Measurements from ENCODE around the gene VAT1L. TPM values are rescaled to one million over a fixed set of nuclear protein-coding genes. Genes with fewer than 3 reads are reported as not detected.
"Not testable (repeated sequence)": the region's sequence is repeated elsewhere in the genome, so short reads cannot be mapped to it uniquely, and the experiment has no call there.

The VAT1L gene
- total RNA-seq, 2 experiments from 2014 or later, result not detected

DNA sequence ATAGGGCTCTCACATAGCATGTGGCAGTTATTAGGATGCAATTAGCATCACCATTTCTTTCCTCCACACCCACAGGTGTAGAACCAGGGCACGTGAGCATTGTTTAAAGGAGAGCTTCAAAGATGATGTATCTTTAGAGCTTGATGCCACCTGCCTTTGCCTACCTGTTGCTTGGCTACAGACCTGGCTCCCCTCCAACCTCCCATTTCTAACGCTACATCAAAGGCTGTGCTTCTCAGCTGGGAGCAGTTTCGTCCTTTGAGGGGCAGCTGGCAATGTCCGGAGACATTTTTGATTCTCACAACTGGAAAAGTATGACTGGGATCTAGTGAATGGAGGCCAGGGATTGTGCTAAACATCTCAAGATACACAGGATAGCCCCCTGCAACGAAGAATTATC lies 155.4 kb downstream of the VAT1L start:
- Mint-ChIP-seq H3K4me1 (ENCODE audit: low read depth) (no peaks in the 10 kb centered on the region), H3K27me3 (peaks cover 8% of the 10 kb centered on the region), H3K9me3 (peaks cover 5% of the 10 kb centered on the region), H3K36me3 (peaks cover 1% of the 10 kb centered on the region), H3K4me3 (no peak overlapping the region), H3K27ac (no peak overlapping the region)
- intact Hi-C loops (cut with micrococcal nuclease), result no loop called here
- ChIA-PET POLR2A (no interaction called here), CTCF (interaction anchor here (1.0 kb wide), 1 partner anchor 26 kb away, joined by 3 read pairs; no protein-coding TSS in a partner anchor)
- DNase-seq, result no peak

DNA sequence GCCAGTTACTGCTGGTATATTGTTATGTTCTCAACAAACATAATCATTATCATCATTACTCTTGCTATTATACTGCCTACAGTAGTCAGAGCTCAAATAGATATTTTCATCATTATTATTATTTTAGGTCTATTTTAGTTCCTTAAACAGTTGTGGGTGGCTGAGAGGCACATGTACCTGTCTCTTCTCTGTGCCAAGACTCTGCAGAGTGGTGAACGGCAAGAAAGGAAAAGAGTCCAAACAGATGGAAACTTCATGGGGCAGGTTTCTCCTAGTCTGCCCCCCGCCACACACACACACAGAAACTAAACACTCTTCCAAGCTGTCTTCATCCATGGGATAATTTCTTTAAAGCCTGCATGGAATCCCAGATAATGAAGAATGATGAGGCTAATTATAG lies 156.3 kb downstream of the VAT1L start:
- DNase-seq, result no peak
- Mint-ChIP-seq H3K4me1 (ENCODE audit: low read depth) (no peaks in the 10 kb centered on the region), H3K27me3 (peaks cover 13% of the 10 kb centered on the region), H3K36me3 (peaks cover 1% of the 10 kb centered on the region), H3K4me3 (no peak overlapping the region), H3K9me3 (peaks cover 5% of the 10 kb centered on the region), H3K27ac (no peak overlapping the region)
- ChIA-PET POLR2A (no interaction called here), CTCF (no interaction called here)
- intact Hi-C loops (cut with micrococcal nuclease), result no loop called here

DNA sequence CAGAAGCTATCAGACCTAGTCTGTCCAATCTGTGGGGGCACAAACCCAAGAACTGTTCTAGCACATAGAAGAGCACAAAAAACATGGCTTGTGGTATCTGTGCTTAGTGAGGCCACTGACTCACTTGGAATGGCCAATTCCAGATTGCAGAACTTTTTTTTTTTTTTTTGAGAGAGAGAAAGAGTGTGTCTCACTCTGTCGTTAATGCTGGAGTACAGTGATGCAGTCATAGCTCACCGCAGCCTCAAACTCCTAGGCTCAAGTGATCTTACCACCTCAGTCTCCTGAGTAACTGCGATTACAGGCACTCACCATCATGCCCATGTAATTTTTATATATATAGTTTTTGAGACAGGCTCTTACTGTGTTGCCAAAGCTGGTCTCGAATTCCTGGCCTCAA lies 156.8 kb downstream of the VAT1L start:
- ChIA-PET POLR2A (no interaction called here), CTCF (no interaction called here)
- peaks cover 15% of the 10 kb centered on the region for H3K27me3 Mint-ChIP-seq
- peaks cover 5% of the 10 kb centered on the region for H3K9me3 Mint-ChIP-seq
- peaks cover 1% of the 10 kb centered on the region for H3K36me3 Mint-ChIP-seq
- no peak overlapping the region for H3K27ac Mint-ChIP-seq
- H3K4me3 Mint-ChIP-seq, result no peak overlapping the region
- no peaks in the 10 kb centered on the region for H3K4me1 Mint-ChIP-seq (ENCODE audit: low read depth)
- intact Hi-C loops (cut with micrococcal nuclease), result no loop called here
- no peak for DNase-seq

DNA sequence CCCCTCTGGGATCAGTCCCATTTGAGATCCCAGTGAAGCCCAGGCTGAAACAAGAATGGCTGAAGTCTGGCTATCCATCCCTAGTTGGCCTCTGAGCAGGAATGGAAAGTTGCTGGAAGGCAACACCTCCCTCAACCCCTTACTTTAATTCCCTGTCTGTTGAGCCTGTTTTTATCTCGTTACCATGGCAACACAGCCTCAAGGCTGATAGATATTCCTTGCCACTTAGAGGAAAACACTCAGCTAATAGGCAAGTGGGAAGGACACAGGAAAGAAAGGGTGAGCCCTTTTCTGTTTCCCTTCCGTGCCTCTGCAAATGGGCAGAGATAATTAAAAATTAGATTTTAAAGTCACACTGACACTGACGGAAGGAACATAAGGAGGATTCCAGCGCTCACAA lies 158.5 kb downstream of the VAT1L start:
- ChIA-PET POLR2A (no interaction called here), CTCF (no interaction called here)
- Mint-ChIP-seq H3K4me1 (ENCODE audit: low read depth) (no peaks in the 10 kb centered on the region), H3K36me3 (peaks cover 1% of the 10 kb centered on the region), H3K27ac (no peak overlapping the region), H3K9me3 (peaks cover 5% of the 10 kb centered on the region), H3K4me3 (no peak overlapping the region), H3K27me3 (peaks cover 17% of the 10 kb centered on the region)
- DNase-seq, result no peak
- intact Hi-C loops (cut with micrococcal nuclease), result no loop called here

DNA sequence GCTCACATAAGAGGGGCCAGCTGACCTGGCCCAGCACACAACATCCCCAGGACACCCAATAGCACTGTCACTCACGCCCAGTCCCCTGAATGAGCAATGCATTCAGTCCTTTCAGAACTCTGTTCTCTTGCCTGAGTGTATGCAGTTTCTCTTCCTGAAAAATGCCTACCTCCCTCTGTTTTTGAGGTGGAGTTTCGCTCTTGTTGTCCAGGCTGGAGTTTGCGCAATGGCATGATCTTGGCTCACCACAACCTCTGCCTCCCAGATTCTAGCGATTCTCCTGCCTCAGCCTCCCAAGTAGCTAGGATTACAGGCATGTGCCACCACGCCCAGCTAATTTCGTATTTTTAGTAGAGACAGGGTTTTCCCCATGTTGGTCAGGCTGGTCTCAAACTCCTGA lies 159.2 kb downstream of the VAT1L start:
- POLR2A ChIA-PET; DNase-seq; H3K9me3 Mint-ChIP-seq; CTCF ChIA-PET; H3K36me3 Mint-ChIP-seq; H3K4me3 Mint-ChIP-seq; H3K4me1 Mint-ChIP-seq (ENCODE audit: low read depth); intact Hi-C loops (cut with micrococcal nuclease); H3K27ac Mint-ChIP-seq: not testable (repeated sequence)
- H3K27me3 Mint-ChIP-seq, result peaks cover 15% of the 10 kb centered on the region

DNA sequence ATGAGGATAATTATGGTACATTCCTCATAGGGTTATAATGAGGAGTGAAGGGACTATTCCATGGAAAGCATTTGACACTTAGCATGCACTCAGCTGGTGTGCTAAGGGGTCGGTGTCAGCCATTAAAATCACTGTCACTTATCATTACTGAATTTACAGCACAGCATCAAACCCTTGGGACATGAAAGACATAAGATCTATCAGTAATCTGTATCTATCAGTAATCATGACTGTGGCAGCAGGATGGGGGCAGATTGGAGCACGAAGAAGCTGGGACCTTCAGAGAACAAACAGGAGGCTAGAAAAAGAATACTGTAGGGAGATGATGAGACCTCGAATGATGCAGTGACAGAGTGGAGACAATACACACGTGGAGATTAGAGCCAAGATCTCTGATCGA lies 160.5 kb downstream of the VAT1L start:
- POLR2A ChIA-PET, result no interaction called here
- H3K4me3 Mint-ChIP-seq, result no peak overlapping the region
- CTCF ChIA-PET, result no interaction called here
- H3K27me3 Mint-ChIP-seq, result peaks cover 15% of the 10 kb centered on the region
- intact Hi-C loops (cut with micrococcal nuclease), result no loop called here
- H3K27ac Mint-ChIP-seq, result no peak overlapping the region
- DNase-seq, result no peak
- H3K9me3 Mint-ChIP-seq, result no peaks in the 10 kb centered on the region
- no peaks in the 10 kb centered on the region for H3K4me1 Mint-ChIP-seq (ENCODE audit: low read depth)
- no peaks in the 10 kb centered on the region for H3K36me3 Mint-ChIP-seq

DNA sequence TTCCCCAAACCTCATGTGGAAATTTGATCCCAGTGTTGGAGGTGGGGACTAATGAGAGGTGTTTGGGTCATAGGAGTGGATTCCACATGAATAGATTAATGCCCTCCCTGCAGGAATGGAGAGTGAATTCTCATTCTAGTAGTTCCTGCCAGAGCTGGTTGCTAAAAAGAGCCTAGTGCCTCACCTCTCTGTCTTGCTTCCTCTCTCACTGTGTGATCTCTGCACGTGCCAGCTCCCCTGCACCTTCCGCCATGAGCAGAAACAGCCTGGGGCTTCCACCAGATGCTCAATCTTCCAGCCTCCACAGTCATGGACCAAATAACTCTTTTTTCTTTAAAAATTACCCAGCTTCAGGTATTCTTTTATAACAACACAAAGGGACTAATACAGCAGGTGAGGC lies 161.1 kb downstream of the VAT1L start:
- intact Hi-C loops (cut with micrococcal nuclease), result no loop called here
- CTCF ChIA-PET, result interaction anchor here (1.7 kb wide), 1 partner anchor 53 kb away, joined by 5 read pairs; no protein-coding TSS in a partner anchor

DNA sequence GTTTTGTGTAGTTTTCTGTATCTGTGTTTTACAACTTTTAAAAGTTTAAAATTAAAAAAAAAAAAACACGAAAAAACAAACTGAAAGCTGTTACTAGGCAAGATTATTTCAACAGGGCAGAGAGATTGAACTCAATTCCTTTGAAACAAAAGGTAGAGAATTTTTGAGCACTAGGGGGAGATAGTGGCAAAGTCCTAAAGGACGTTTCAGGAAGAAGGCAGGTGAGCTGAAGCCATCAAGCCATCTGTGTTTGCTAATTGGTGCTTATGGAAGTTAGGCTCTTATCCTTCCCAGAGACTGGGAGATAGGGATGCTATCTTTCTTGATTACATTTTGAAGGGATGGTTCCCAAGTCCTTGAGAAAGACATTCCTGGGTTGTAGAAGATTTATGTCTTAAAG lies 163.4 kb downstream of the VAT1L start:
- intact Hi-C loops (cut with micrococcal nuclease), result loop anchor here (1.0 kb wide), 1 partner anchor 52 kb away; no protein-coding TSS in a partner anchor
- no peaks in the 10 kb centered on the region for H3K9me3 Mint-ChIP-seq
- H3K27me3 Mint-ChIP-seq, result peaks cover 19% of the 10 kb centered on the region
- no peaks in the 10 kb centered on the region for H3K4me1 Mint-ChIP-seq (ENCODE audit: low read depth)
- H3K4me3 Mint-ChIP-seq, result no peak overlapping the region
- POLR2A ChIA-PET, result no interaction called here
- H3K36me3 Mint-ChIP-seq, result no peaks in the 10 kb centered on the region
- H3K27ac Mint-ChIP-seq, result no peak overlapping the region
- no peak for DNase-seq
- CTCF ChIA-PET, result no interaction called here

More for the DNA sequence above, 161.1 kb downstream of the VAT1L start:
- Mint-ChIP-seq H3K4me3 (no peak overlapping the region), H3K36me3 (no peaks in the 10 kb centered on the region), H3K27me3 (peaks cover 15% of the 10 kb centered on the region), H3K9me3 (no peaks in the 10 kb centered on the region), H3K4me1 (ENCODE audit: low read depth) (no peaks in the 10 kb centered on the region), H3K27ac (no peak overlapping the region)
- DNase-seq, result no peak
- POLR2A ChIA-PET, result no interaction called here

DNA sequence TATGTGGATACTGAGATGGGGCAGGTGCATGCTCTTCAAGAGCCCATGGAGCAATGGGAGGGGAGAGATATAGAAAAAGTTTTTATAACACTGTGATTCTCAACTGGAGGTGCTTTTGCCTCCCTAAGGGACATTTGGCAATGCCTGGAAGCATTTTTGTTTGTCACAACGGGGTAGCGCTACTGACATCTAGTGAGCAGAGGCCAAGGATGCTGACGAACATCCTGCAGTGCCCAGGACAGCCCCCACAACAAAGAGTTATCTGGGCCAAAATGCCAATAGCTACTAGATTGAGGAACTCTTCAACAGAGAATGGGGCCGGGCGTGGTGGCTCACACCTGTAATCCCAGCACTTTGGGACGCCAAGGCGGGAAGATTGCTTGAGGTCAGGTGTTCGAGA lies 166.8 kb downstream of the VAT1L start:
- POLR2A ChIA-PET, result no interaction called here

DNA sequence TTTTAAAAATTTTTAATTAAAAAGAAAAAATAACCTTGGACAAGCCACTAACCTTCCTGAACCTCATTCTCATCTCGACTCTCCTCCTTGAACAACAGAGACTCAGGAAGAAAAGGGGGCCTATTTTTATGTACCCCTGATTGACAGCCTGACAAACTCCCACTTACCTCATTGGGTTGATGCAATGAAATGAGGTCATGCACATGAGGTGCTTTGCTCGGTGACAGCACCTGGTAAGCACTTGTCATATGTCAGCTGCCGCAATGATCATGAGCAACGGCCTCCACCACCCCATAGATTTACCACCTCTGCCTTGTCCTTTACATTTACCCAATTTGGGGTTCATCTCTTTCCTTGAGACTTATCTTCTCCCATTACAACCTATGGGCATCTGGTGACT lies 167.9 kb downstream of the VAT1L start:
- no peak for DNase-seq
- intact Hi-C loops (cut with micrococcal nuclease), result no loop called here
- H3K36me3 Mint-ChIP-seq, result no peaks in the 10 kb centered on the region
- H3K27ac Mint-ChIP-seq, result no peak overlapping the region
- CTCF ChIA-PET, result no interaction called here
- H3K27me3 Mint-ChIP-seq, result peaks cover 9% of the 10 kb centered on the region
- POLR2A ChIA-PET, result no interaction called here
- no peaks in the 10 kb centered on the region for H3K9me3 Mint-ChIP-seq
- no peaks in the 10 kb centered on the region for H3K4me1 Mint-ChIP-seq (ENCODE audit: low read depth)
- no peak overlapping the region for H3K4me3 Mint-ChIP-seq

More for the DNA sequence above, 166.8 kb downstream of the VAT1L start:
- no peak overlapping the region for H3K27ac Mint-ChIP-seq
- no peaks in the 10 kb centered on the region for H3K9me3 Mint-ChIP-seq
- no peaks in the 10 kb centered on the region for H3K36me3 Mint-ChIP-seq
- CTCF ChIA-PET, result no interaction called here
- H3K4me1 Mint-ChIP-seq (ENCODE audit: low read depth), result no peaks in the 10 kb centered on the region
- no peak overlapping the region for H3K4me3 Mint-ChIP-seq
- peaks cover 12% of the 10 kb centered on the region for H3K27me3 Mint-ChIP-seq
- intact Hi-C loops (cut with micrococcal nuclease), result no loop called here
- no peak for DNase-seq

DNA sequence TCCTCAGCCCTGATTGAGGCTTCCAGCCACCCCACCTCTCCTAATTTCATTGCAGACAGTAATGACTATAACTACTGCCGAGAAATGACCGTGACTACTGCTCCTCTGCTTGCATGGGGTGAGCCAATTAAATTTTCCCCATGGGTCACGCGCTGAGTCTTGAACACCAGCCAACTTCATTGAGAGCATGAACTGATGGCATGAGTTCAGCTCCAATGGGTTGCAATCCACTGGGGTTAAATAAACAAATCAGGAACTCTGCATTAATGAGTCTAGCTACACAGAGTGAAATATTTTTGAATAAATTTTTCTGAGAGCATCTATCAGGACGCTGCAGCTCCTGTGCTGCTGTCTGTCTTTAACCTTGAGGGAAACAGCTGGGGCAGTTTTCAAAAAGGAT lies 172.4 kb downstream of the VAT1L start:
- no peaks in the 10 kb centered on the region for H3K36me3 Mint-ChIP-seq
- no peaks in the 10 kb centered on the region for H3K9me3 Mint-ChIP-seq
- POLR2A ChIA-PET, result no interaction called here
- H3K27me3 Mint-ChIP-seq, result peaks cover 30% of the 10 kb centered on the region
- H3K4me1 Mint-ChIP-seq (ENCODE audit: low read depth), result no peaks in the 10 kb centered on the region
- CTCF ChIA-PET, result no interaction called here
- H3K4me3 Mint-ChIP-seq, result no peak overlapping the region
- DNase-seq, result no peak
- no peak overlapping the region for H3K27ac Mint-ChIP-seq
- intact Hi-C loops (cut with micrococcal nuclease), result no loop called here

DNA sequence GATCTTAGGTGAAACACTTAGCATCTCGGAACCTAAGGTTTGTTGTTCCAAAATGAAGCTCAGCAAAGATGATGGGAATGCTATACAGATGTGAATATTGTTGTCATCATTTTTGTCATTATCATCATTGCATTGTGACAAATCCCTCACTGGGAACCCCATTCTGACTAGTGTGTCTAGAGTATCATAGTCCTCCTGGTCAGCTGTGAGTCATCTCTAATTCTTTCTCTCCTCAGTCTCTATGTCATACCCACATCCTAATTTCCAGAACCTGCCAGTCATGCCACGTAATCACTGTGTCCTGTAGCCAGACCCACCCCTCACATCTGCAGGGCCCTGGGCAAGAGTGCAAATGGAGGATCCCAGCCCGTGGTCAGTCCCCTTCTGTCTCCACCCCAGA lies 173.4 kb downstream of the VAT1L start:
- POLR2A ChIA-PET, result no interaction called here
- Mint-ChIP-seq H3K27me3 (peaks cover 30% of the 10 kb centered on the region), H3K27ac (no peak overlapping the region), H3K9me3 (no peaks in the 10 kb centered on the region), H3K36me3 (no peaks in the 10 kb centered on the region), H3K4me1 (ENCODE audit: low read depth) (no peaks in the 10 kb centered on the region), H3K4me3 (no peak overlapping the region)
- intact Hi-C loops (cut with micrococcal nuclease), result no loop called here
- CTCF ChIA-PET, result no interaction called here
- no peak for DNase-seq

DNA sequence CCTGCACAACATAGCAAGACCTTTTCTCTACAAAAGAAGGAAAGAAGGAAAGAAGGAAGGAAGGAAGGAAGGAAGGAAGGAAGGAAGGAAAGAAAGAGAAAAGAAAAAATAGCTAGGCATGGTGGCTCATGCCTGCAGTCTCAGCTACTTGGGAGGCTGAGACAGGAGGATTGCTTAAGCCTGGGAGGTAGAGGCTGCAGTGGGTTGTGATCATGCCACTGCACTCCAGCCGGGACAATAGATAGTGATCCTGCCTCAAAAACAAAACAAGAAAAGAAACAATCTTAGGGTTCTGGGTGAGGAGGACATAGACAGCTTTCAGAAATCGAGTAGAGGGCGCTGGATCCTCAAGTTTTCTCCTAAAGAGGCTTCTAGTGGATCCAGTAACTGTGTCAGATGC lies 174.3 kb downstream of the VAT1L start:
- ChIA-PET CTCF (no interaction called here), POLR2A (no interaction called here)
- Mint-ChIP-seq H3K4me1 (ENCODE audit: low read depth) (no peaks in the 10 kb centered on the region), H3K27ac (no peak overlapping the region), H3K4me3 (no peak overlapping the region), H3K36me3 (no peaks in the 10 kb centered on the region), H3K9me3 (no peaks in the 10 kb centered on the region), H3K27me3 (peaks cover 35% of the 10 kb centered on the region)
- intact Hi-C loops (cut with micrococcal nuclease), result no loop called here
- no peak for DNase-seq
